ENCODE data around the gene PHF12.

PHF12 gene

GRCh38 chr17:28944862-28945741 lies 6.2 kb downstream of the PHF12 start:
- TF ChIP-seq EGR1 (IDR thresholded peaks at IDR 0.05) (no peak), YY1 (IDR thresholded peaks at IDR 0.05; ENCODE audit: low read depth) (no peak), EP300 (IDR thresholded peaks at IDR 0.05; ENCODE audit: borderline replicate concordance) (no peak), CEBPB (IDR thresholded peaks at IDR 0.05) (no peak), USF1 (IDR thresholded peaks at IDR 0.05) (no peak), NFIC (IDR thresholded peaks at IDR 0.05) (no peak), CREB1 (IDR thresholded peaks at IDR 0.05; ENCODE audit: low read depth) (no peak), TAF1 (IDR thresholded peaks at IDR 0.05; ENCODE audit: low read depth) (no peak), FOXM1 (IDR thresholded peaks at IDR 0.05; ENCODE audit: borderline replicate concordance, low read depth) (no peak), TCF12 (IDR thresholded peaks at IDR 0.05; ENCODE audit: low read depth) (no peak), ZBTB7A (IDR thresholded peaks at IDR 0.05; ENCODE audit: low read depth) (no peak)
- TF ChIP-seq, protein P1, sequence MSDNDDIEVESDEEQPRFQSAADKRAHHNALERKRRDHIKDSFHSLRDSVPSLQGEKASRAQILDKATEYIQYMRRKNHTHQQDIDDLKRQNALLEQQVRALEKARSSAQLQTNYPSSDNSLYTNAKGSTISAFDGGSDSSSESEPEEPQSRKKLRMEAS (IDR thresholded peaks at IDR 0.05) = no peak
- TF ChIP-seq, protein P2, sequence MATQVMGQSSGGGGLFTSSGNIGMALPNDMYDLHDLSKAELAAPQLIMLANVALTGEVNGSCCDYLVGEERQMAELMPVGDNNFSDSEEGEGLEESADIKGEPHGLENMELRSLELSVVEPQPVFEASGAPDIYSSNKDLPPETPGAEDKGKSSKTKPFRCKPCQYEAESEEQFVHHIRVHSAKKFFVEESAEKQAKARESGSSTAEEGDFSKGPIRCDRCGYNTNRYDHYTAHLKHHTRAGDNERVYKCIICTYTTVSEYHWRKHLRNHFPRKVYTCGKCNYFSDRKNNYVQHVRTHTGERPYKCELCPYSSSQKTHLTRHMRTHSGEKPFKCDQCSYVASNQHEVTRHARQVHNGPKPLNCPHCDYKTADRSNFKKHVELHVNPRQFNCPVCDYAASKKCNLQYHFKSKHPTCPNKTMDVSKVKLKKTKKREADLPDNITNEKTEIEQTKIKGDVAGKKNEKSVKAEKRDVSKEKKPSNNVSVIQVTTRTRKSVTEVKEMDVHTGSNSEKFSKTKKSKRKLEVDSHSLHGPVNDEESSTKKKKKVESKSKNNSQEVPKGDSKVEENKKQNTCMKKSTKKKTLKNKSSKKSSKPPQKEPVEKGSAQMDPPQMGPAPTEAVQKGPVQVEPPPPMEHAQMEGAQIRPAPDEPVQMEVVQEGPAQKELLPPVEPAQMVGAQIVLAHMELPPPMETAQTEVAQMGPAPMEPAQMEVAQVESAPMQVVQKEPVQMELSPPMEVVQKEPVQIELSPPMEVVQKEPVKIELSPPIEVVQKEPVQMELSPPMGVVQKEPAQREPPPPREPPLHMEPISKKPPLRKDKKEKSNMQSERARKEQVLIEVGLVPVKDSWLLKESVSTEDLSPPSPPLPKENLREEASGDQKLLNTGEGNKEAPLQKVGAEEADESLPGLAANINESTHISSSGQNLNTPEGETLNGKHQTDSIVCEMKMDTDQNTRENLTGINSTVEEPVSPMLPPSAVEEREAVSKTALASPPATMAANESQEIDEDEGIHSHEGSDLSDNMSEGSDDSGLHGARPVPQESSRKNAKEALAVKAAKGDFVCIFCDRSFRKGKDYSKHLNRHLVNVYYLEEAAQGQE (IDR thresholded peaks at IDR 0.05; ENCODE audit: low read depth) = no peak

- TF ChIP-seq ZBTB7A (IDR thresholded peaks at IDR 0.05; ENCODE audit: low read depth) = no peak
- no peak for TF ChIP-seq TCF12 (IDR thresholded peaks at IDR 0.05; ENCODE audit: low read depth)
- no peak for TF ChIP-seq FOXM1 (IDR thresholded peaks at IDR 0.05; ENCODE audit: borderline replicate concordance, low read depth)
- no peak for TF ChIP-seq EP300 (IDR thresholded peaks at IDR 0.05; ENCODE audit: borderline replicate concordance)
- no peak for TF ChIP-seq USF1 (IDR thresholded peaks at IDR 0.05)
- no peak for TF ChIP-seq EGR1 (IDR thresholded peaks at IDR 0.05)
- no peak for TF ChIP-seq CREB1 (IDR thresholded peaks at IDR 0.05; ENCODE audit: low read depth)
- no peak for TF ChIP-seq RAD21 (IDR thresholded peaks at IDR 0.05; ENCODE audit: low read depth)
- no peak for TF ChIP-seq YY1 (IDR thresholded peaks at IDR 0.05; ENCODE audit: low read depth)
- TF ChIP-seq, protein P1 (IDR thresholded peaks at IDR 0.05) = no peak
- no peak for TF ChIP-seq TEAD4 (IDR thresholded peaks at IDR 0.05)
- no peak for TF ChIP-seq TAF1 (IDR thresholded peaks at IDR 0.05; ENCODE audit: low read depth)
- TF ChIP-seq CEBPB (IDR thresholded peaks at IDR 0.05) = no peak
- TF ChIP-seq NFIC (IDR thresholded peaks at IDR 0.05) = no peak
- TF ChIP-seq, protein P2 (IDR thresholded peaks at IDR 0.05; ENCODE audit: low read depth) = no peak
Measured at GRCh38 chr17:28944343-28944742, 7.0 kb downstream of the PHF12 start.

DNA sequence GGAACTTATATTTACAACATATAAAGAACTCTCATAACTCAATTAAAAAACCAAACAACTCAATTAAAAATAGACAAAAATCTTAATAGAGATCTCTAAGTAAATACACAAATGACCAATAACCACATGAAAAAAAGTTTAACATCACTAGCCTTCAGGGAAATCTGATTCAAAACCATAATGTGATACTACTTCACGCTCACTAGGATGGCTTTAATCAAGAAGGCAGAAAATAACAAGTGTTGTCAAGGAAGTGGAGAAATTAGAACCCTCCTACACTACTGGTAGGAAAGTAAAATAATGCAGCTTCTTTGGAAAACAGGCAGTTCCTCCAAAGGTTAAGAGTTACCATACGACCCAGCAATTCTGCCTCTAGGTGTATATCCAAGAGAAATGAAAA lies 8.4 kb downstream of the PHF12 start:
- TF ChIP-seq ZBTB7A (IDR thresholded peaks at IDR 0.05; ENCODE audit: low read depth) = no peak
- no peak for TF ChIP-seq CREB1 (IDR thresholded peaks at IDR 0.05; ENCODE audit: low read depth)
- TF ChIP-seq TAF1 (IDR thresholded peaks at IDR 0.05; ENCODE audit: low read depth) = no peak
- TF ChIP-seq, protein P2 (IDR thresholded peaks at IDR 0.05; ENCODE audit: low read depth) = no peak
- TF ChIP-seq USF1 (IDR thresholded peaks at IDR 0.05) = no peak
- TF ChIP-seq RAD21 (IDR thresholded peaks at IDR 0.05; ENCODE audit: low read depth) = no peak
- TF ChIP-seq CEBPB (IDR thresholded peaks at IDR 0.05) = no peak
- no peak for TF ChIP-seq NFIC (IDR thresholded peaks at IDR 0.05)
- TF ChIP-seq YY1 (IDR thresholded peaks at IDR 0.05; ENCODE audit: low read depth) = no peak
- no peak for TF ChIP-seq TCF12 (IDR thresholded peaks at IDR 0.05; ENCODE audit: low read depth)
- no peak for TF ChIP-seq FOXM1 (IDR thresholded peaks at IDR 0.05; ENCODE audit: borderline replicate concordance, low read depth)
- no peak for TF ChIP-seq EP300 (IDR thresholded peaks at IDR 0.05; ENCODE audit: borderline replicate concordance)
- TF ChIP-seq, protein P1 (IDR thresholded peaks at IDR 0.05) = no peak
- TF ChIP-seq TEAD4 (IDR thresholded peaks at IDR 0.05) = no peak
- no peak for TF ChIP-seq EGR1 (IDR thresholded peaks at IDR 0.05)
